Pancreas (tissue), 10 donors: ENCODE data around the gene THAP12. TPM values are rescaled to one million over a fixed set of nuclear protein-coding genes. Genes with fewer than 3 reads are reported as not detected.

Experiments
- ATAC-seq, 4 donors: fragments of 200-7000 bp; cut with Tn5 transposase; one replicate each; pipeline versions ENCODE4 v1.8.0 to v1.9.1; 2020; ENCODE audit warnings: mild to moderate bottlenecking in 4 of 4, moderate library complexity in 4 of 4
- DNase-seq, 6 donors: peaks; one replicate each; pipeline ENCODE4 v3.0.0-alpha.2; 2020
- FAIRE-seq: peaks from 2 replicates; lab custom pipeline; 2012; peaks lifted over from hg19 to GRCh38; lab: Jason Lieb, UNC
- H3K27ac ChIP-seq, 4 donors: fragments of 200-600 bp; sonication (generic); 1 replicate in 3 of 4; 2 replicates in 1 of 4; pipeline versions ENCODE4 v1.5.0 to v1.8.0; 2020
- H3K27me3 ChIP-seq, 4 donors: fragments of 200-600 bp; one replicate each; pipeline ENCODE4 v1.8.0; 2021
- H3K36me3 ChIP-seq, 3 donors: fragments of 200-600 bp; sonication (generic) in 1 of 3; one replicate each; pipeline versions ENCODE4 v1.5.0 to v1.8.0; 2020 to 2021
- H3K4me1 ChIP-seq, 3 donors: fragments of 200-600 bp; one replicate each; pipeline ENCODE4 v1.8.0; 2021
- H3K4me3 ChIP-seq, 4 donors: fragments of 200-600 bp; sonication (generic) in 2 of 4; one replicate each; pipeline versions ENCODE4 v1.5.0 to v1.8.0; 2020 to 2021
- H3K9me3 ChIP-seq, 4 donors: fragments of 200-600 bp; one replicate each; pipeline ENCODE4 v1.8.0; 2021
- CTCF ChIP-seq, 4 donors: fragments of 200-600 bp; sonication (generic) in 3 of 4; IDR thresholded peaks; one replicate each; pipeline versions ENCODE4 v1.5.0 to v1.8.0; 2021; ENCODE audit warnings: antibody characterized with exemption in 4 of 4
- whole genome bisulfite sequencing, 2 donors: extraction: QIAGEN DNeasy Blood & Tissue Kit; methylation state at CpG; one replicate each; pipeline ENCODE4 v1.1.7; 2013; 5-methylcytosine and 5-hydroxymethylcytosine counted together
- intact Hi-C, 3 donors: fragments of 100-400 bp; cut with DNase I; formaldehyde crosslinking; loops; one replicate each; pipeline versions ENCODE4 v1.11.1 to v1.14.2; 2022
- polyA plus RNA-seq, 2 donors: library from polyadenylated mRNA; stranded (reverse); fragments of 200-250 nt; gene quantifications; one replicate each; pipeline ENCODE4 v1.2.3, GENCODE V29; 2013
- total RNA-seq, 6 donors: library from RNA; stranded (reverse); fragmentation: NEBNext Ultra II Directional in 4 of 6; extraction: Animal tissue kit (Norgen Biotek cat#: 25700) in 4 of 6; gene quantifications; one replicate each; pipeline versions ENCODE4 v1.2.1 to v1.2.4, GENCODE V29; 2021 to 2023
- donor health status: healthy with polysubstance abuse.
- donor health status: DM: no; HTN: no; CAD: no; lungs with moderate emphysema.
- donor health status: DM: no; HTN: no; CAD: no.
- donor health status: control.
- donor health status: control.
- donor health status: Bipolar disorder and iron deficiency.
- donor health status: DM: yes; HTN: yes; CAD: no.
- donor health status: DM: no; HTN: no; CAD: no.
- donor health status: DM: no; HTN: no; CAD: no.
- donor health status: DM: yes; HTN: yes; CAD: no.

THAP12 gene
- total and polyA plus RNA-seq, 8 donors: 19.4 to 41.7 (median 28.2) TPM

DNA sequence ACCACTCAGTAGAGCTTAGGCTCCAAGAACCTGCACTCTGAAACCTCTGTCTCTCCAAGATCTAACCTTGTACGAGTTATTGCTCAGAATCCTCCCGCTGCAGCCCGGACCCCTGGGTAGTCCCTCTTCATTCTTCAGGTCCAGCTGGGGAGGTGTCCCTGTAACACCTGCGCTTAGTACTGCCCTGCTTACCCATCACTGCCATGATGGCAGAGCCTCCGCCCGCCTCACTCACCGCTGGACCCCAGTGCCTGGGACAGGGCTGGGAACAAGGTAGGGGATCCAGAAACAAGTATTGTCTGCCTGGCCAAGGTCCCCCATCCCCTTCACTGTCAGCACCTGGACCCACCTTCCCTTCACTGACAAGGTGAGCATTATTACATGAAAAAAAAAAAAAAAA lies 50.3 kb downstream of the THAP12 start:
- DNase-seq: no peak
- no peak for FAIRE-seq

DNA sequence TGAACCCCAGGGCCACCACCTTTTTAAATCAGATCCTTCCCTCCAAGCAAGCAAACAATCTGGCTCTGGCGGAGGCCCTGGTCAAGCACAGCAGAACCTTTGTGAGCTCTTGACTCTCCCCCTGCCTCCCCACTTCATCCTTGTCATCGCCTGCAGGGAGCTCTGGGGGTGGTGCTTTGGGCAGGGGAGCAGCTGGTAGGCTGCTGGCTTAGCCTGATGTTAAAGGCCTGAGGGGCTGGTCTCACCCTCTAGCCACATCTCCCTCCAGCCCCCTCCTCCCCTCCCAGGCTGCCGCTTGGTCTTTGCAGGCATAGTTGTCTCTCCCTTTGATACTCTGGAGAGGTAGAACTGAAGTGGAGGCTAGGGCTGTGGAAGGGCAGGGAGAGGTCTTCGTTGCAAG lies 50.9 kb downstream of the THAP12 start:
- no peak for ATAC-seq
- 82 to 84% methylated on average over 4 of the region's 4 CpGs for WGBS, 2 donors
- FAIRE-seq: no peak
- intact Hi-C loops: no loop called here
- no peak for TF ChIP-seq CTCF (IDR thresholded peaks at IDR 0.05)
- Histone ChIP-seq H3K4me3 (no peak overlapping the region), H3K27me3 (no peaks in the 10 kb centered on the region), H3K27ac (no peak overlapping the region), H3K9me3 (no peaks in the 10 kb centered on the region), H3K36me3 (no peaks in the 10 kb centered on the region), H3K4me1 (no peaks in the 10 kb centered on the region)
- no peak for DNase-seq

More for the DNA sequence above, 50.3 kb downstream of the THAP12 start:
- no peaks in the 10 kb centered on the region for H3K9me3 ChIP-seq
- ATAC-seq: no peak
- intact Hi-C loops: no loop called here
- no peak overlapping the region for H3K4me3 ChIP-seq
- H3K4me1 ChIP-seq: no peaks in the 10 kb centered on the region
- no peak for TF ChIP-seq CTCF (IDR thresholded peaks at IDR 0.05)
- H3K36me3 ChIP-seq: no peaks in the 10 kb centered on the region
- no peak overlapping the region for H3K27ac ChIP-seq
- H3K27me3 ChIP-seq: no peaks in the 10 kb centered on the region
- 94 to 97% methylated on average over 7 of the region's 7 CpGs for WGBS, 2 donors

DNA sequence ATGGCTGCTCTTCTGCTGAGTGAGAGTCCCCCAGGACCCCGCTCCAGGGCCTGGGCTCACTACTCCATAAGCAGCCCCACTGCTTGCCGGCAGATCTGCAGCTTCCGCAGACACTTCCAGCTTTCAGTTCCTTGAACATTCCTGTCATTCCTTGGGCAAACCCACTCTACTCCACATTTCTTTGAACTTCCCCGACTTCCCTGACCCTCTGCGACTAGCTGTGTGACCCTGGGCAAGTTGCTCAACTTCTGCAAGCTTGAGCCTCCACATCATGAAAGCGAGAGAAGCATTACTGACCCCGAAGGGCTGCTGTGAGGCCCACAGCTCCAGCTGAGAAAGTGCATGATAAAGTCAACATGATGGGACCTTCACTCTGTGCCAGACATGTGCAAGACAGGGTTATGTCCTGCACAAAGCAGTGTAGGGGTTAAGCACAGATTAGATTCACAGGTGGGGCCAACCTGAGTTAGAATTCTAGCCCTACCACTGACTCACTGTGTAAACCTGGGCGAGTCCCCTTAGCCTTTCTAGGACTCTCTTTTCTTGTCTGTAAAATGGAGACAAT lies 51.8 kb downstream of the THAP12 start:
- H3K36me3 ChIP-seq: no peaks in the 10 kb centered on the region
- H3K27me3 ChIP-seq: no peaks in the 10 kb centered on the region
- DNase-seq: no peak
- H3K4me1 ChIP-seq: no peaks in the 10 kb centered on the region
- peak in 1 of 4 donors; percentile 34 for ATAC-seq
- WGBS, 2 donors: 76 to 81% methylated on average over 8 of the region's 8 CpGs
- no peaks in the 10 kb centered on the region for H3K9me3 ChIP-seq
- no peak for FAIRE-seq
- TF ChIP-seq CTCF (IDR thresholded peaks at IDR 0.05): no peak
- no peak overlapping the region for H3K4me3 ChIP-seq
- intact Hi-C loops: no loop called here
- H3K27ac ChIP-seq: no peak overlapping the region

GRCh38 chr11:76327756-76328388 lies 53.1 kb downstream of the THAP12 start:
- Histone ChIP-seq H3K27ac (no peak overlapping the region), H3K36me3 (no peaks in the 10 kb centered on the region), H3K9me3 (no peaks in the 10 kb centered on the region), H3K4me3 (no peak overlapping the region), H3K4me1 (no peaks in the 10 kb centered on the region), H3K27me3 (no peaks in the 10 kb centered on the region)
- whole genome bisulfite sequencing, 2 donors: 79 to 85% methylated on average over 9 of the region's 9 CpGs
- no peak for TF ChIP-seq CTCF (IDR thresholded peaks at IDR 0.05)
- intact Hi-C loops: no loop called here
- DNase-seq: no peak
- no peak for FAIRE-seq
- no peak for ATAC-seq

DNA sequence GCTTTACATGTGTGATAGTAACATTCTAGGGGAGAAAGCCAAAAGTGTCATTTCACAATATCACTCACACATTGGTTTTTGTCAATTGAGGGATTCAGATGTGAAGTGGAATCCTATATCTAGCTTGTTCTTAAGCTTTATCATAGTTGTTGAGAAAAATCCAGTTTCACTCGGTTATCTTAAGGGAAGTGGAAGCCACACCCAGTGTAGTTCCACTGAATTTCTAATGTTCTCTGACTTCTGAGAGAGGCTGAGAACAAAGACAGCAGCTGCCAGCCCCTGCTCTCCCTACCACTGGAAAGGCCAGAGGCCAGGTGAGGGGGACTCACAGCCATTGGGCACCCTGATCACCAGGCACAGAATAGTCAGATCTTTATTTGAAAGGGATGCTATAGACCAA lies 53.7 kb downstream of the THAP12 start:
- no peak for TF ChIP-seq CTCF (IDR thresholded peaks at IDR 0.05)
- H3K27me3 ChIP-seq: no peaks in the 10 kb centered on the region
- intact Hi-C loops: no loop called here
- no peaks in the 10 kb centered on the region for H3K4me1 ChIP-seq
- WGBS, 2 donors: 37 to 45% methylated on average over 1 of the region's 1 CpG
- FAIRE-seq (no peak), ATAC-seq (no peak), DNase-seq (no peak)
- H3K36me3 ChIP-seq: no peaks in the 10 kb centered on the region
- H3K4me3 ChIP-seq: no peak overlapping the region
- no peak overlapping the region for H3K27ac ChIP-seq
- H3K9me3 ChIP-seq: no peaks in the 10 kb centered on the region
